NT2/D1 (cell line): Measurements from ENCODE around the gene MAGI1.

Source experiments
- YY1 ChIP-seq: IDR thresholded peaks from 2 replicates; pipeline ENCODE4 v1.6.1; 2011; ENCODE audit not compliant: insufficient read length, insufficient read depth
- ZNF274 ChIP-seq: IDR thresholded peaks from 2 replicates; pipeline ENCODE4 v1.6.1; 2011; ENCODE audit warnings: mild to moderate bottlenecking, low read depth, low read length

DNA sequence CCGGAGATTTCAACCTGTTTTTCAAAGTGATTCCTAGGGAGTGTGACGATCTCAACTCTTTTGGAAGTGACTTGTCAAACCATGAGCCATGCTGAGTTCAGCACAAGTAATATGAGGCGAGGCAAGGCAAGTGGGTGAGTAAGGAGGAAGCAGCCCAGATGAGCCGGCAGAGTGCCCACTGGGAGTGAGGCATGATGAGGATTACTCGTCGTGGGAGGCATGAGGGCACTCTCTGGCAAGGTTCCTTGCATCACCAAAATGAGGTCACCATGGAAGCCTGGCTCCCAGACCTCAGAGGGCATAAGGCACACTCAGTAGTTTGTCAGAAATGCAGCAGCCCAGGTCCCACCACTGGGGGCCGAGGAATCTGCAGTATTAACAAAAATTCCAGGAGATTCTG lies 636.1 kb downstream of the MAGI1 start:
- TF ChIP-seq ZNF274: no peak
- no peak for TF ChIP-seq YY1
